HepG2 (cell line): ENCODE results near the gene CAVIN1. TPM values are rescaled to one million over a fixed set of nuclear protein-coding genes. Genes with fewer than 3 reads are reported as not detected.

Experiments used
- ATAC-seq: fragments of 200-7000 bp; cut with Tn5 transposase; 3 replicates; pipeline ENCODE4 v1.9.1; 2020; ENCODE audit warnings: mild to moderate bottlenecking, moderate library complexity
- BruUV-seq: library from RNA; stranded (reverse); fragments of 400-500 nt; replicated peaks from 2 replicates; lab custom pipeline; 2021; lab: Mats Ljungman, UMichigan
- CTCF ChIA-PET: fragments of 300-600 bp; formaldehyde crosslinking; extraction: SDS; loops from one replicate; lab custom pipeline; 2021; ENCODE audit warnings: low total read pairs, inconsistent platforms, low intra/inter-chr PET ratio; lab: Yijun Ruan, JAX
- POLR2A ChIA-PET: fragments of 350-600 bp; sonication (Branson Sonifier 250); formaldehyde crosslinking; loops from one replicate; lab custom pipeline; 2020; ENCODE audit warnings: antibody characterized with exemption, inconsistent platforms; lab: Yijun Ruan, JAX
- DNase-seq: peaks from one replicate; pipeline ENCODE4 v3.0.0-alpha.2; 2015; ENCODE audit warnings: low spot score
- FAIRE-seq: peaks from 3 replicates; lab custom pipeline; 2011; peaks lifted over from hg19 to GRCh38; lab: Jason Lieb, UNC
- H2AFZ ChIP-seq: one replicate; pipeline ENCODE4 v1.6.1; 2011; ENCODE audit warnings: low read length, inconsistent platforms
- H3K27ac ChIP-seq: fragments of 300-600 bp; 3 replicates; pipeline ENCODE4 v1.8.0; 2011; ENCODE audit warnings: mixed run types, mild to moderate bottlenecking, mixed read lengths, low read length, inconsistent platforms; ENCODE audit not compliant: insufficient read depth; ENCODE audit errors: extremely low read length
- H3K27me3 ChIP-seq, 2 experiments: fragments of 200-600 bp in 1 of 2; 2 replicates in 1 of 2; 3 replicates in 1 of 2; pipeline versions ENCODE4 v1.6.0 to v1.8.0; 2011; ENCODE audit warnings: low read length in 2 of 2, mild to moderate bottlenecking in 2 of 2, moderate library complexity in 2 of 2, inconsistent platforms in 1 of 2; ENCODE audit not compliant: insufficient read depth in 2 of 2, control insufficient read depth in 1 of 2
- H3K36me3 ChIP-seq, 2 experiments: fragments of 200-600 bp in 1 of 2; replicated peaks in 1 of 2; 2 replicates in 1 of 2; 3 replicates in 1 of 2; pipeline versions ENCODE4 v1.5.1 to v1.8.0; 2011; ENCODE audit warnings: low read length in 2 of 2, inconsistent platforms in 1 of 2; ENCODE audit not compliant: insufficient read depth in 2 of 2, control insufficient read depth in 1 of 2
- H3K4me1 ChIP-seq: 2 replicates; pipeline ENCODE4 v1.5.1; 2012; ENCODE audit warnings: low read length, inconsistent platforms; ENCODE audit not compliant: insufficient read depth
- H3K4me2 ChIP-seq: 2 replicates; pipeline ENCODE4 v1.6.0; 2011; ENCODE audit warnings: low read depth, low read length, inconsistent platforms
- H3K4me3 ChIP-seq, 3 experiments: fragments of 200-600 bp in 1 of 3; sonication (generic), shearing (Covaris generic) in 1 of 3; replicated peaks in 1 of 3; 2 replicates each; pipeline ENCODE4 v1.5.1; 2011 to 2016; ENCODE audit warnings: low read length in 3 of 3, inconsistent platforms in 2 of 3, low read depth in 2 of 3, mild to moderate bottlenecking in 2 of 3, control low read depth in 1 of 3, mixed read lengths in 1 of 3; ENCODE audit not compliant: insufficient read depth in 1 of 3
- H3K79me2 ChIP-seq: one replicate; pipeline ENCODE4 v1.6.1; 2011; ENCODE audit warnings: low read length, inconsistent platforms; ENCODE audit not compliant: insufficient read depth
- H3K9ac ChIP-seq: 2 replicates; pipeline ENCODE4 v1.6.0; 2011; ENCODE audit warnings: mild to moderate bottlenecking, low read depth, low read length, inconsistent platforms; ENCODE audit not compliant: insufficient read depth
- H3K9me3 ChIP-seq: 2 replicates; pipeline ENCODE4 v1.5.1; 2012; ENCODE audit warnings: mild to moderate bottlenecking, low read length
- H4K20me1 ChIP-seq: 2 replicates; pipeline ENCODE4 v1.6.0; 2011; ENCODE audit warnings: inconsistent platforms, mild to moderate bottlenecking, low read length, moderate library complexity; ENCODE audit not compliant: insufficient read depth
- AGO1 ChIP-seq: fragments of 200-400 bp; formaldehyde crosslinking; IDR thresholded peaks from 2 replicates; pipeline ENCODE4 v1.6.1; 2017; ENCODE audit warnings: mild to moderate bottlenecking, low read depth, low read length, moderate library complexity; ENCODE audit not compliant: poor library complexity, severe bottlenecking
- CBFB ChIP-seq: sonication (generic); formaldehyde crosslinking; IDR thresholded peaks from 2 replicates; pipeline ENCODE4 v1.4.0; 2020; ENCODE audit warnings: missing genetic modification reagents
- CBX2 ChIP-seq, 2 experiments: fragments of 200-600 bp in 1 of 2; sonication (generic); formaldehyde crosslinking in 1 of 2; IDR thresholded peaks; 2 replicates each; pipeline versions ENCODE4 v1.7.0 to v1.8.1; 2018 to 2022; ENCODE audit warnings: low read depth in 2 of 2, low read length in 1 of 2, mild to moderate bottlenecking in 1 of 2, missing genetic modification reagents in 1 of 2
- FOXP1 ChIP-seq, 2 experiments: fragments of 450-650 bp in 1 of 2; IDR thresholded peaks; 2 replicates each; pipeline ENCODE4 v1.6.1; 2017 to 2018; ENCODE audit warnings: antibody characterized with exemption in 1 of 2
- KDM5A ChIP-seq: fragments of 200-600 bp; sonication (generic); IDR thresholded peaks from 2 replicates; pipeline ENCODE4 v1.7.0; 2018; ENCODE audit warnings: antibody characterized with exemption, mild to moderate bottlenecking, low read length, borderline replicate concordance
- KLF6 ChIP-seq: IDR thresholded peaks from 2 replicates; pipeline ENCODE4 v1.8.0; 2016; ENCODE audit warnings: missing biosample characterization, missing genetic modification reagents
- LRRFIP1 ChIP-seq: sonication (generic); formaldehyde crosslinking; conservative IDR thresholded peaks from 2 replicates; pipeline ENCODE4 v1.4.0; 2020; ENCODE audit warnings: missing genetic modification reagents
- RFXAP ChIP-seq: sonication (generic); formaldehyde crosslinking; IDR thresholded peaks from 2 replicates; pipeline ENCODE4 v1.4.0; 2020; ENCODE audit warnings: missing genetic modification reagents, borderline replicate concordance
- SNAI1 ChIP-seq: sonication (generic); formaldehyde crosslinking; IDR thresholded peaks from 2 replicates; pipeline ENCODE4 v1.5.0; 2020; ENCODE audit warnings: mild to moderate bottlenecking, missing genetic modification reagents, borderline replicate concordance
- STAT5B ChIP-seq: sonication (generic); formaldehyde crosslinking; IDR thresholded peaks from 2 replicates; pipeline ENCODE4 v1.4.0; 2020; ENCODE audit warnings: missing genetic modification reagents
- YY1 ChIP-seq: IDR thresholded peaks from 2 replicates; pipeline ENCODE4 v1.6.1; 2011; ENCODE audit warnings: low read length, low read depth, moderate library complexity, mild to moderate bottlenecking; ENCODE audit not compliant: insufficient read depth, insufficient replicate concordance
- ZNF598 ChIP-seq: sonication (generic); formaldehyde crosslinking; IDR thresholded peaks from 2 replicates; pipeline ENCODE4 v1.5.1; 2020; ENCODE audit warnings: mild to moderate bottlenecking, missing genetic modification reagents, borderline replicate concordance
- ZNF615 ChIP-seq: sonication (generic); formaldehyde crosslinking; IDR thresholded peaks from 2 replicates; pipeline ENCODE4 v1.5.0; 2020; ENCODE audit warnings: mild to moderate bottlenecking, missing genetic modification reagents, borderline replicate concordance
- ZSCAN21 ChIP-seq: sonication (generic); formaldehyde crosslinking; IDR thresholded peaks from 2 replicates; pipeline ENCODE4 v1.8.0; 2022; ENCODE audit warnings: mild to moderate bottlenecking, missing genetic modification reagents, moderate library complexity, borderline replicate concordance
- WGBS: methylation state at CpG from one replicate; pipeline ENCODE4 v1.1.6; 2017; ENCODE audit warnings: low lambda C conversion rate; 5-methylcytosine and 5-hydroxymethylcytosine counted together
- in situ Hi-C: cut with HindIII; loops from 2 replicates; pipeline ENCODE4 v1.10.0; 2017; ENCODE audit warnings: low pct_unique_long_range_greater_than_20kb; ENCODE audit not compliant: extremely low pct_ligation_motif_present
- intact Hi-C: fragments of 100-400 bp; cut with micrococcal nuclease; formaldehyde crosslinking; loops from one replicate; pipeline ENCODE4 v1.10.0; 2022; ENCODE audit not compliant: unreplicated experiment
- polyA plus RNA-seq, 8 experiments: library from polyadenylated mRNA; depleted of rRNA in 3 of 8; stranded (reverse) in 7 of 8; unstranded in 1 of 8; fragments of >200 nt; fragmentation: Illumina TruSeq in 4 of 8; extraction: Trizol in 4 of 8; gene quantifications; 2 replicates each; pipeline versions ENCODE4 v1.2.1 to v1.2.3, GENCODE V29; 2011 to 2016; ENCODE audit warnings: low read depth in 4 of 8, missing spikeins in 1 of 8, mixed read lengths in 1 of 8; ENCODE audit not compliant: insufficient read depth in 1 of 8
- total RNA-seq, 5 experiments: library from RNA; depleted of rRNA; stranded (reverse); fragments of >200 nt; fragmentation: Illumina TruSeq; extraction: Trizol; gene quantifications; 2 replicates each; pipeline ENCODE4 v1.2.3, GENCODE V29; 2016; ENCODE audit warnings: low read depth in 1 of 5
- TF ChIP-seq, protein P1 (sequence below): sonication (generic); formaldehyde crosslinking; IDR thresholded peaks from 2 replicates; pipeline ENCODE4 v1.8.1; 2023; ENCODE audit warnings: mild to moderate bottlenecking, inconsistent platforms, moderate library complexity, missing genetic modification reagents, borderline replicate concordance
- TF ChIP-seq, protein P2 (sequence below): sonication (generic); formaldehyde crosslinking; IDR thresholded peaks from 2 replicates; pipeline ENCODE4 v1.5.0; 2020; ENCODE audit warnings: mild to moderate bottlenecking, missing genetic modification reagents
- TF ChIP-seq, protein P3 (sequence below): sonication (generic); formaldehyde crosslinking; IDR thresholded peaks from 2 replicates; pipeline ENCODE4 v1.8.0; 2022; ENCODE audit warnings: mild to moderate bottlenecking, missing genetic modification reagents, moderate library complexity

Gene CAVIN1
- total and polyA plus RNA-seq, 2 of the 13 experiments (the other 11 are each of a cell fraction or from before 2014, with no cell fraction given) = 15.9 to 25.5 TPM

GRCh38 chr17:42413464-42414040, 9.5 kb downstream of the CAVIN1 start:
- CTCF ChIA-PET = no interaction called here
- no peak overlapping the region for H3K4me3 ChIP-seq
- ATAC-seq (no peak), FAIRE-seq (no peak), DNase-seq (no peak)
- no peaks in the 10 kb centered on the region for H3K27me3 ChIP-seq
- 95% methylated on average over 3 of the region's 3 CpGs for WGBS
- peaks cover 3% of the 10 kb centered on the region for H3K79me2 ChIP-seq
- H3K27ac ChIP-seq = no peak overlapping the region
- POLR2A ChIA-PET = interaction anchor here (2.6 kb wide), 1 partner anchor 10 kb away, joined by 11 read pairs; the partner anchor contains the start of gene CAVIN1
- no peak overlapping the region for H2AFZ ChIP-seq
- intact Hi-C loops = no loop called here
- no peaks in the 10 kb centered on the region for H4K20me1 ChIP-seq
- H3K4me2 ChIP-seq = no peak overlapping the region
- H3K9me3 ChIP-seq = no peaks in the 10 kb centered on the region
- peaks cover 2 to 6% of the 10 kb centered on the region in 2 experiments; a peak in 2 of 5 replicates for H3K36me3 ChIP-seq
- no peak overlapping the region for H3K9ac ChIP-seq
- in situ Hi-C loops = no loop called here
- H3K4me1 ChIP-seq = no peaks in the 10 kb centered on the region
- no TSS peak for BruUV-seq
- TF ChIP-seq, protein P1, sequence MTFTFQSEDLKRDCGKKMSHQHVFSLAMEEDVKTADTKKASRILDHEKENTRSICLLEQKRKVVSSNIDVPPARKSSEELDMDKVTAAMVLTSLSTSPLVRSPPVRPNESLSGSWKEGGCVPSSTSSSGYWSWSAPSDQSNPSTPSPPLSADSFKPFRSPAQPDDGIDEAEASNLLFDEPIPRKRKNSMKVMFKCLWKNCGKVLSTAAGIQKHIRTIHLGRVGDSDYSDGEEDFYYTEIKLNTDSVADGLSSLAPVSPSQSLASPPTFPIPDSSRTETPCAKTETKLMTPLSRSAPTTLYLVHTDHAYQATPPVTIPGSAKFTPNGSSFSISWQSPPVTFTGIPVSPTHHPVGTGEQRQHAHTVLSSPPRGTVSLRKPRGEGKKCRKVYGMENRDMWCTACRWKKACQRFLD = no peak
- TF ChIP-seq SNAI1 (no peak), RFXAP (CRISPR knock-in tag) (no peak), LRRFIP1 (no peak), KDM5A (no peak), STAT5B (CRISPR knock-in tag) (no peak), ZSCAN21 (no peak), ZNF598 (no peak), AGO1 (no peak), ZNF615 (CRISPR knock-in tag) (no peak), KLF6 (CRISPR knock-in tag) (no peak), CBX2 (IDR thresholded peaks at IDR 0.05; ENCODE audit: low read depth, low read length) (no peak), CBX2 (CRISPR knock-in tag; IDR thresholded peaks at IDR 0.05; ENCODE audit: low read depth) (no peak), YY1 (no peak), FOXP1 (IDR thresholded peaks at IDR 0.05) (no peak), FOXP1 (CRISPR knock-in tag; IDR thresholded peaks at IDR 0.05) (no peak), CBFB (CRISPR knock-in tag) (no peak)
- TF ChIP-seq, protein P2, sequence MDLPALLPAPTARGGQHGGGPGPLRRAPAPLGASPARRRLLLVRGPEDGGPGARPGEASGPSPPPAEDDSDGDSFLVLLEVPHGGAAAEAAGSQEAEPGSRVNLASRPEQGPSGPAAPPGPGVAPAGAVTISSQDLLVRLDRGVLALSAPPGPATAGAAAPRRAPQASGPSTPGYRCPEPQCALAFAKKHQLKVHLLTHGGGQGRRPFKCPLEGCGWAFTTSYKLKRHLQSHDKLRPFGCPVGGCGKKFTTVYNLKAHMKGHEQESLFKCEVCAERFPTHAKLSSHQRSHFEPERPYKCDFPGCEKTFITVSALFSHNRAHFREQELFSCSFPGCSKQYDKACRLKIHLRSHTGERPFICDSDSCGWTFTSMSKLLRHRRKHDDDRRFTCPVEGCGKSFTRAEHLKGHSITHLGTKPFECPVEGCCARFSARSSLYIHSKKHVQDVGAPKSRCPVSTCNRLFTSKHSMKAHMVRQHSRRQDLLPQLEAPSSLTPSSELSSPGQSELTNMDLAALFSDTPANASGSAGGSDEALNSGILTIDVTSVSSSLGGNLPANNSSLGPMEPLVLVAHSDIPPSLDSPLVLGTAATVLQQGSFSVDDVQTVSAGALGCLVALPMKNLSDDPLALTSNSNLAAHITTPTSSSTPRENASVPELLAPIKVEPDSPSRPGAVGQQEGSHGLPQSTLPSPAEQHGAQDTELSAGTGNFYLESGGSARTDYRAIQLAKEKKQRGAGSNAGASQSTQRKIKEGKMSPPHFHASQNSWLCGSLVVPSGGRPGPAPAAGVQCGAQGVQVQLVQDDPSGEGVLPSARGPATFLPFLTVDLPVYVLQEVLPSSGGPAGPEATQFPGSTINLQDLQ (CRISPR knock-in tag) = no peak
- TF ChIP-seq, protein P3, sequence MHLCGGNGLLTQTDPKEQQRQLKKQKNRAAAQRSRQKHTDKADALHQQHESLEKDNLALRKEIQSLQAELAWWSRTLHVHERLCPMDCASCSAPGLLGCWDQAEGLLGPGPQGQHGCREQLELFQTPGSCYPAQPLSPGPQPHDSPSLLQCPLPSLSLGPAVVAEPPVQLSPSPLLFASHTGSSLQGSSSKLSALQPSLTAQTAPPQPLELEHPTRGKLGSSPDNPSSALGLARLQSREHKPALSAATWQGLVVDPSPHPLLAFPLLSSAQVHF (CRISPR knock-in tag) = no peak
